GM12864 (cell line): ENCODE data around the gene PMS1.

Source experiments
- DNase-seq: peaks from one replicate; pipeline ENCODE4 v3.0.0-alpha.2; 2011; ENCODE audit warnings: low read depth
- H3K4me3 ChIP-seq: 2 replicates; pipeline ENCODE4 v1.5.1; 2011; ENCODE audit warnings: mild to moderate bottlenecking, low read depth, low read length, control low read depth
- TF ChIP-seq, protein P1 (sequence below): IDR thresholded peaks from 2 replicates; pipeline ENCODE4 v1.5.1; 2011; ENCODE audit warnings: low read depth, mild to moderate bottlenecking, moderate library complexity, low read length, control low read depth, inconsistent platforms; ENCODE audit errors: missing control alignments

Gene PMS1

DNA sequence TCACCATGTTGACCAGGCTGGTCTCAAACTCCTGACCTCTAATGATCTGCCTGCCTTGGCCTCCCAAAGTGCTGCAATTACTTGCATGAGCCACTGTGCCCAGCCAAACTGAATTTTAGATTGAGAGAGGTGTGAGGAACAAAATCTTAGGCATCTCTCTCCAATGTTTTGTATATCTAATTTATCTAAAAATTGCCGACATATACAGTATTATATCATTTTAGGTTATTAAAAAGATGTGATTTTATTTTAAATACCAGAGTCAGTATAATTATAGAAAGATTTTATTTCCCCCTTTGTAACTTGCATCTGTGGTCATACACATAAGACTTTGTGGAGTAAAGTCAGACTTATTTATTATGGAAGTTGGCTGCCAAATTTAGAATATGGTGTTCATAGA lies 10.1 kb downstream of the PMS1 start:
- TF ChIP-seq, protein P1, sequence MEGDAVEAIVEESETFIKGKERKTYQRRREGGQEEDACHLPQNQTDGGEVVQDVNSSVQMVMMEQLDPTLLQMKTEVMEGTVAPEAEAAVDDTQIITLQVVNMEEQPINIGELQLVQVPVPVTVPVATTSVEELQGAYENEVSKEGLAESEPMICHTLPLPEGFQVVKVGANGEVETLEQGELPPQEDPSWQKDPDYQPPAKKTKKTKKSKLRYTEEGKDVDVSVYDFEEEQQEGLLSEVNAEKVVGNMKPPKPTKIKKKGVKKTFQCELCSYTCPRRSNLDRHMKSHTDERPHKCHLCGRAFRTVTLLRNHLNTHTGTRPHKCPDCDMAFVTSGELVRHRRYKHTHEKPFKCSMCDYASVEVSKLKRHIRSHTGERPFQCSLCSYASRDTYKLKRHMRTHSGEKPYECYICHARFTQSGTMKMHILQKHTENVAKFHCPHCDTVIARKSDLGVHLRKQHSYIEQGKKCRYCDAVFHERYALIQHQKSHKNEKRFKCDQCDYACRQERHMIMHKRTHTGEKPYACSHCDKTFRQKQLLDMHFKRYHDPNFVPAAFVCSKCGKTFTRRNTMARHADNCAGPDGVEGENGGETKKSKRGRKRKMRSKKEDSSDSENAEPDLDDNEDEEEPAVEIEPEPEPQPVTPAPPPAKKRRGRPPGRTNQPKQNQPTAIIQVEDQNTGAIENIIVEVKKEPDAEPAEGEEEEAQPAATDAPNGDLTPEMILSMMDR, result no peak
- DNase-seq, result no peak
- no peak overlapping the region for H3K4me3 ChIP-seq

DNA sequence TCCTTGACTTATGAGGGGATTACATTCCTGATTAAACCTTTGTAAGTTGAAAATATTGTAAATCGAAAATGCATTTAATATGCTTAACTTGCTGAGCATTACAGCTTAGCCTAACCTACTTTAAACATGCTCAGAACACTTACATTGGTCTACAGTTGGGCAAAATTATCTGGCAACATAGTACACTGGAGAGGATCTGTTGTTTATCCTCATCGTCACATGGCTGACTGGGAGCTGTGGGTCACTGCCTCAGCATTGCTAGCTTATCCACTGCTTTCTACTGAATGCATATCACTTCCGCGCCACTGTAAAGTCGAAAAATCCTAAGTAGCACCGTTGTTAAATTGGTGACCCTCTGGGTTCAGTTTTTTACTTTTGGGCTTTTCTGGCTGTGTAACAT lies 13.7 kb downstream of the PMS1 start:
- H3K4me3 ChIP-seq, result no peak overlapping the region
- TF ChIP-seq, protein P1, result no peak
- DNase-seq, result no peak

DNA sequence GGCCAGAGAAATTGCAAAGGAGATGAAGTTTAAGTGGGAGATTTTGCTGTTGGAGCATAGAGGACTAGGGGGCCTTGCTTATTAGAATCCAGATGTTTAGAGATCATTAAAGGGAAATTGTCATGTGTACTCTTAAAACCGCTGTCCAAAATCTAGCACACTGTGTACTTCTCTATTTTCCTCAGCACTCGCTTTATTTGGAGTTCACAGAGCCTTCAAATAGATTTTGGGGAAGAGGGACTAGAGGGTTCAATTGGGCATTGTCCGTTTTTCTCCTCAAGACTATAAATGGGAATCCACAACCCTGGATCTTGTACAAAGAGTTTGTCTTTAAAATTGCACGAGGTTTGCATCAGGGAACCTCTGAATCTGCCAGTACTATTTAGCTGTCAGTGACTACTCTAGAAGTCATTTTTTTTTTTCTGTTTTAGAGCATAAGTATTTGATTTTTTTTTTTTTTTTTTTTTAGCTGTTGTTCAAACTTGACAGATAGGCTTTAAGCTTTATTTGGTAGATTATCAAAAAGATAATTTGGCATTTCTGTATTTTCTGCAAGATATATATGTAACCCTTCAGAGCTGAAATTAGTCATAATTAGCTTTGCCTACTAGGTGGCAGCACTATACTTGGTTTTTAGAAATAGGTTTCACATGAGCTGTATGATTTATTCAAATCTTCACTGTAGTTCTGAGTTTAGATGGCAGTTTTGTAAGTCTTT lies 14.2 kb downstream of the PMS1 start:
- no peak overlapping the region for H3K4me3 ChIP-seq
- DNase-seq, result peak; percentile 12
- TF ChIP-seq, protein P1, result peak; percentile 33

DNA sequence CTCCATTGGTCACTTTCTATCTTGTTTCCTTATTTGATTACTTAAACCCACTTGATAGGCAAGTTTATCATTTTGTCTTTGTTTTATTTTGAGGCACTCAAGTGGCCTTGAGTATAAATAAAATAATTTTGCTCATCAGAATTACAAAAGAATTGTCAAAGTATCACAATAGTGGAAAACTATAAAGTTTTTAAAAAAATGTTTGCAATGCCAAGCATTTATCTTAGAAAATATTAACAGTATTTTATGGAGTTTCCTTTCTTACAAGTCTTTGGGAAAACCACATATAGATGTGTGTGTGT lies 14.7 kb downstream of the PMS1 start:
- H3K4me3 ChIP-seq, result no peak overlapping the region
- DNase-seq, result no peak
- TF ChIP-seq, protein P1, result no peak

DNA sequence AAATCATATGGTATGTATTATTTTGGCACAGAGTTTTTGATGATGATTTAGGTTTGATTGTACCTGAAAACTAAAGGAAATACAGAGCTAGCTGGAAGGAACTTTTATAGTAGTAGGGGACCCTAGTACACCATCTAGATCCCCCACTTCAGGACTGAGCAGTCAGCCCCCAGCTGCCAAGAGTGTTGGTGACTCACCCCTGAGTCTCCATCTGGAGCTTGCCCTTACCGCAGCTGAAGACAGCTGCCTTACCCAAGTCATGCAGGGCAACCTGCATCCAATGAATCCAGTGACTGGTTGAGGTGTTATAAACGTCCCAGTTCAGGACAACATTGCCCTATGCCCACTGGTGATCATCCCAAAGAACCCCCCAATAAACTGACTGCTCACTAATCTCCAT lies 15.3 kb downstream of the PMS1 start:
- H3K4me3 ChIP-seq, result no peak overlapping the region
- TF ChIP-seq, protein P1, result no peak
- no peak for DNase-seq

DNA sequence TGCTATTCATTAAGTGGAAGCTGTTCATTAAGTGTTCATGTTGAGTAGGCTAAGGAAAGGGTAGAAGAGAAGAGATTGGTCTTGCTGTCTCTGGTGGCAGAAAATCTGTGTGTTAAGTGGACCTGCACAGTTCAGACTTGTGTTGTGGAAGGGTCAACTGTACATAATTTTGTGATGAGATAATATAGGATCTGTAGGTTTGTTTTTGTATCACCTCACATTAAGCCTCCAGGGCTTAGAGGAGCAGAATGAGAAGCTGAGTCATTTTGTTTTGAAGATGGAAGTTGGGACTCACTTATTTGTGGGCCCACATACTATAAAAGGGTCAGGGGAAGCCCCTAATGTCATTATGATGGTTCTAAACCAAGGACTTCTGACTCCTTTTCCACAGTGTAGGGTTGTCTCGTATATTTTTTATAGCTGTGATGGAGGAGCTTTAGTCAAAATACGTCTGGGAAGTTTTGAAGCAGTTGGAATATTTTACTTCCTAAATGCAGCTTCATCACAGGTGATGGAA lies 18.2 kb downstream of the PMS1 start:
- TF ChIP-seq, protein P1, result no peak
- no peak overlapping the region for H3K4me3 ChIP-seq
- DNase-seq, result no peak

DNA sequence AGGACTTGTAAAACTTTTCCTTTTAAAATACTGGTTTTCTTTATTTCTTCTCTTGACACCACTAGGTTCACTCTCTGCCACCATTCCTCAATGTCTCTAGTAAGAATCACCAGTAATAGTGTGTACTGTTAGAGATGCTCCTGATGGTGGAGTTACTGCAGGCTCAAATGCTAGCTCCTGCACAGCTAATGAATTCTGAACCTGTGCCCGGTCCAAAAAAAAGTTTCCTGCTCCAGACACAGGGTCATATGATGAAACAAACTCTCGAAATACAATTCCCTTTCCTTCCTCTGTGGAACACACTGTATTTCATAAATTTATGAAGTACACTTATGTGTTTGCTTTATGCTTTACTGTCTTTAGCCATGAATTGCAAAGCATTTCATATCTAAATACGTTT lies 19.2 kb downstream of the PMS1 start:
- H3K4me3 ChIP-seq, result no peak overlapping the region
- DNase-seq, result no peak
- TF ChIP-seq, protein P1, result no peak
